ENCODE data around the gene AKAP13. TPM values are rescaled to one million over a fixed set of nuclear protein-coding genes. Genes with fewer than 3 reads are reported as not detected.

AKAP13 gene
- total and polyA plus RNA-seq, 2 of the 13 experiments (the other 11 are each of a cell fraction or from before 2014, with no cell fraction given) = 6.7 to 27.1 TPM

DNA sequence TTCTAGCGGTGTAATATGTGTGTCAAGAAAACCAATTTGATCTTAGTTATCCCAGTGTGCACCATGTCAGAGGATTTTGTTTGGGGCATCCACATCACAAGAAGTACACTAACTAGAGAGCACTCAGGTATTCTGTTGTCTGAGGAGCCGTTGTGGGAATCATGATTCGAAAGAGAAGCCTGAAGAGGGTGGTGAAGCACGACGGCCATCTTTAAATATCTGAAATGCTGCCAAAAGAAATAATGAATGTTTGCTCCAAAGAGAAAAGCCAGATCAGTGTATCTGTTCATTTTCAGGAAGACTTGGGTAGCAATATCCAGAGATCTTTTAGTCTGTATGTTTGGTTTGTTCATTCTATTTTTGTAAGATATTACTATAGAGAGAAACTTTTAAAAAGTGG is 233.7 kb downstream of the AKAP13 start:
- CTCF ChIA-PET (ENCODE audit: low intra/inter-chr PET ratio, low total read pairs) = no interaction called here
- FAIRE-seq = no peak

DNA sequence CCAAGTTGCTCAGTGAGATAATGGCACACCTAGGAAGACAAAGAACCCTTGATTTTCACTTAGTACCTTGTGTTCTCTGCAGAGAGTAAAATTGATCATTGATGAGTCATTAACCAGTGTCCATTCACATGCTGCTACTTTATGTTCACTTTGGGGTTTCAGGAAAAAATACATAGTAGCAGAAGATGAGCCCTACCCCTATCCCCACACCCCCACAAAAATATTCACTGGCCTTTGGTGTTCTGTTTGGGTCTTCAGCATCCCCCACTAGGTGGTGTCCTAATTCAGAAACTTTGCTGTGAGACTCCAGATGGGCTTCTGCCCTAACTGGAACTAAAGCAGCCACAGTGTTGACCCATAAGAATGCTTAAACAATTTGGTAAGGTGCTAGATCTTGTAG is 235.5 kb downstream of the AKAP13 start:
- no peaks in the 10 kb centered on the region for H3K79me2 ChIP-seq (ENCODE audit: insufficient read depth, low read length)
- ChIA-PET CTCF (ENCODE audit: low intra/inter-chr PET ratio, low total read pairs) (interaction anchor here (1.1 kb wide), 1 partner anchor 114 kb away, joined by 3 read pairs; no protein-coding TSS in a partner anchor), POLR2A (no interaction called here)
- H3K9ac ChIP-seq (ENCODE audit: insufficient read depth, low read depth, low read length) = no peak overlapping the region
- no peak overlapping the region for H3K27ac ChIP-seq (ENCODE audit: extremely low read length, insufficient read depth, low read length)
- no peak overlapping the region for H3K4me3 ChIP-seq (replicated peaks in 1 of 3; ENCODE audit: insufficient read depth in 1 of 3, low read depth in 2 of 3, low read length in 3 of 3)
- no peak for TF ChIP-seq HOXA5 (CRISPR knock-in tag; IDR thresholded peaks at IDR 0.05)
- peak; percentile 25; the same call in 1 of the 2 replicates for TF ChIP-seq SMC3 (IDR thresholded peaks at IDR 0.05; ENCODE audit: low read length)
- peak; percentile 34; the same call in 1 of the 2 replicates for TF ChIP-seq KAT8 (CRISPR knock-in tag; IDR thresholded peaks at IDR 0.05)
- no peak for TF ChIP-seq ZNF460 (CRISPR knock-in tag; IDR thresholded peaks at IDR 0.05; ENCODE audit: borderline replicate concordance)
- TF ChIP-seq STAG1 (CRISPR knock-in tag; IDR thresholded peaks at IDR 0.05) = peak; percentile 59
- TF ChIP-seq, protein P1, sequence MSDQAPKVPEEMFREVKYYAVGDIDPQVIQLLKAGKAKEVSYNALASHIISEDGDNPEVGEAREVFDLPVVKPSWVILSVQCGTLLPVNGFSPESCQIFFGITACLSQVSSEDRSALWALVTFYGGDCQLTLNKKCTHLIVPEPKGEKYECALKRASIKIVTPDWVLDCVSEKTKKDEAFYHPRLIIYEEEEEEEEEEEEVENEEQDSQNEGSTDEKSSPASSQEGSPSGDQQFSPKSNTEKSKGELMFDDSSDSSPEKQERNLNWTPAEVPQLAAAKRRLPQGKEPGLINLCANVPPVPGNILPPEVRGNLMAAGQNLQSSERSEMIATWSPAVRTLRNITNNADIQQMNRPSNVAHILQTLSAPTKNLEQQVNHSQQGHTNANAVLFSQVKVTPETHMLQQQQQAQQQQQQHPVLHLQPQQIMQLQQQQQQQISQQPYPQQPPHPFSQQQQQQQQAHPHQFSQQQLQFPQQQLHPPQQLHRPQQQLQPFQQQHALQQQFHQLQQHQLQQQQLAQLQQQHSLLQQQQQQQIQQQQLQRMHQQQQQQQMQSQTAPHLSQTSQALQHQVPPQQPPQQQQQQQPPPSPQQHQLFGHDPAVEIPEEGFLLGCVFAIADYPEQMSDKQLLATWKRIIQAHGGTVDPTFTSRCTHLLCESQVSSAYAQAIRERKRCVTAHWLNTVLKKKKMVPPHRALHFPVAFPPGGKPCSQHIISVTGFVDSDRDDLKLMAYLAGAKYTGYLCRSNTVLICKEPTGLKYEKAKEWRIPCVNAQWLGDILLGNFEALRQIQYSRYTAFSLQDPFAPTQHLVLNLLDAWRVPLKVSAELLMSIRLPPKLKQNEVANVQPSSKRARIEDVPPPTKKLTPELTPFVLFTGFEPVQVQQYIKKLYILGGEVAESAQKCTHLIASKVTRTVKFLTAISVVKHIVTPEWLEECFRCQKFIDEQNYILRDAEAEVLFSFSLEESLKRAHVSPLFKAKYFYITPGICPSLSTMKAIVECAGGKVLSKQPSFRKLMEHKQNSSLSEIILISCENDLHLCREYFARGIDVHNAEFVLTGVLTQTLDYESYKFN (CRISPR knock-in tag; conservative IDR thresholded peaks at IDR 0.05) = 0 out of 2 replicates have a peak, but pooled peaks have one; percentile 14
- TF ChIP-seq, protein P2, sequence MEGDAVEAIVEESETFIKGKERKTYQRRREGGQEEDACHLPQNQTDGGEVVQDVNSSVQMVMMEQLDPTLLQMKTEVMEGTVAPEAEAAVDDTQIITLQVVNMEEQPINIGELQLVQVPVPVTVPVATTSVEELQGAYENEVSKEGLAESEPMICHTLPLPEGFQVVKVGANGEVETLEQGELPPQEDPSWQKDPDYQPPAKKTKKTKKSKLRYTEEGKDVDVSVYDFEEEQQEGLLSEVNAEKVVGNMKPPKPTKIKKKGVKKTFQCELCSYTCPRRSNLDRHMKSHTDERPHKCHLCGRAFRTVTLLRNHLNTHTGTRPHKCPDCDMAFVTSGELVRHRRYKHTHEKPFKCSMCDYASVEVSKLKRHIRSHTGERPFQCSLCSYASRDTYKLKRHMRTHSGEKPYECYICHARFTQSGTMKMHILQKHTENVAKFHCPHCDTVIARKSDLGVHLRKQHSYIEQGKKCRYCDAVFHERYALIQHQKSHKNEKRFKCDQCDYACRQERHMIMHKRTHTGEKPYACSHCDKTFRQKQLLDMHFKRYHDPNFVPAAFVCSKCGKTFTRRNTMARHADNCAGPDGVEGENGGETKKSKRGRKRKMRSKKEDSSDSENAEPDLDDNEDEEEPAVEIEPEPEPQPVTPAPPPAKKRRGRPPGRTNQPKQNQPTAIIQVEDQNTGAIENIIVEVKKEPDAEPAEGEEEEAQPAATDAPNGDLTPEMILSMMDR (CRISPR knock-in tag; IDR thresholded peaks at IDR 0.05) = peak; percentile 71
- FAIRE-seq (peak; percentile 70), ATAC-seq (peak; percentile 93), DNase-seq (ENCODE audit: low spot score) (peak; percentile 43)
- H3K27me3 ChIP-seq (ENCODE audit: control insufficient read depth in 1 of 2, insufficient read depth in 2 of 2, low read length in 2 of 2) = no peaks in the 10 kb centered on the region
- in situ Hi-C loops (cut with HindIII; ENCODE audit: extremely low pct_ligation_motif_present, low pct_unique_long_range_greater_than_20kb) (loop anchor here (25.0 kb wide), 1 partner anchor 221 kb away; no protein-coding TSS in a partner anchor), intact Hi-C loops (cut with micrococcal nuclease; ENCODE audit: unreplicated experiment) (loop anchor here (10.0 kb wide), 2 partner anchors 219 to 321 kb away; no protein-coding TSS in a partner anchor)
- H3K9me3 ChIP-seq (ENCODE audit: low read length) = no peaks in the 10 kb centered on the region
- no peak overlapping the region for H2AFZ ChIP-seq (ENCODE audit: low read length)
- BruUV-seq (replicated peaks) = no TSS peak
- no peak overlapping the region for H3K4me2 ChIP-seq (ENCODE audit: low read depth, low read length)
- no peaks in the 10 kb centered on the region for H3K36me3 ChIP-seq (replicated peaks in 1 of 2; ENCODE audit: control insufficient read depth in 1 of 2, insufficient read depth in 2 of 2, low read length in 2 of 2)
- H4K20me1 ChIP-seq (ENCODE audit: insufficient read depth, low read length) = no peaks in the 10 kb centered on the region
- H3K4me1 ChIP-seq (ENCODE audit: insufficient read depth, low read length) = peaks cover 22% of the 10 kb centered on the region

More for the DNA sequence above, 233.7 kb downstream of the AKAP13 start:
- peaks cover 22% of the 10 kb centered on the region for H3K4me1 ChIP-seq (ENCODE audit: insufficient read depth, low read length)
- ATAC-seq = no peak
- H4K20me1 ChIP-seq (ENCODE audit: insufficient read depth, low read length) = no peaks in the 10 kb centered on the region
- no peak overlapping the region for H3K9ac ChIP-seq (ENCODE audit: insufficient read depth, low read depth, low read length)
- POLR2A ChIA-PET = no interaction called here
- TF ChIP-seq PRPF4 (IDR thresholded peaks at IDR 0.05; ENCODE audit: low read depth, low read length, poor library complexity, severe bottlenecking) = no peak
- TF ChIP-seq ZFP62 (CRISPR knock-in tag; IDR thresholded peaks at IDR 0.05) = no peak
- TF ChIP-seq ZNF331 (CRISPR knock-in tag; IDR thresholded peaks at IDR 0.05) = no peak
- TF ChIP-seq ARNTL (CRISPR knock-in tag; IDR thresholded peaks at IDR 0.05) = no peak
- TF ChIP-seq ELF1 (CRISPR knock-in tag; IDR thresholded peaks at IDR 0.05) = no peak
- TF ChIP-seq, protein P3, sequence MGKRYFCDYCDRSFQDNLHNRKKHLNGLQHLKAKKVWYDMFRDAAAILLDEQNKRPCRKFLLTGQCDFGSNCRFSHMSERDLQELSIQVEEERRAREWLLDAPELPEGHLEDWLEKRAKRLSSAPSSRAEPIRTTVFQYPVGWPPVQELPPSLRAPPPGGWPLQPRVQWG (CRISPR knock-in tag; IDR thresholded peaks at IDR 0.05; ENCODE audit: borderline replicate concordance, low read depth) = no peak
- BruUV-seq (replicated peaks) = no TSS peak
- no peaks in the 10 kb centered on the region for H3K36me3 ChIP-seq (replicated peaks in 1 of 2; ENCODE audit: control insufficient read depth in 1 of 2, insufficient read depth in 2 of 2, low read length in 2 of 2)
- no peak overlapping the region for H3K4me3 ChIP-seq (replicated peaks in 1 of 3; ENCODE audit: insufficient read depth in 1 of 3, low read depth in 2 of 3, low read length in 3 of 3)
- DNase-seq (ENCODE audit: low spot score) = no peak
- H2AFZ ChIP-seq (ENCODE audit: low read length) = no peak overlapping the region
- no peaks in the 10 kb centered on the region for H3K9me3 ChIP-seq (ENCODE audit: low read length)
- H3K4me2 ChIP-seq (ENCODE audit: low read depth, low read length) = no peak overlapping the region
- H3K27ac ChIP-seq (ENCODE audit: extremely low read length, insufficient read depth, low read length) = no peak overlapping the region
- 93% methylated on average over 5 of the region's 5 CpGs for WGBS (ENCODE audit: low lambda C conversion rate)
- no peaks in the 10 kb centered on the region for H3K27me3 ChIP-seq (ENCODE audit: control insufficient read depth in 1 of 2, insufficient read depth in 2 of 2, low read length in 2 of 2)
- no peaks in the 10 kb centered on the region for H3K79me2 ChIP-seq (ENCODE audit: insufficient read depth, low read length)
- intact Hi-C loops (cut with micrococcal nuclease; ENCODE audit: unreplicated experiment) (loop anchor here (10.0 kb wide), 2 partner anchors 221 to 319 kb away; no protein-coding TSS in a partner anchor), in situ Hi-C loops (cut with HindIII; ENCODE audit: extremely low pct_ligation_motif_present, low pct_unique_long_range_greater_than_20kb) (loop anchor here (25.0 kb wide), 1 partner anchor 223 kb away; no protein-coding TSS in a partner anchor)
